HG03558 (cell line): ENCODE results near the gene PAPSS2.

ENCODE experiments used
- ATAC-seq: cut with Tn5 transposase; IDR thresholded peaks from one replicate; pipeline ENCODE4 v1.9.1; 2021; ENCODE audit warnings: moderate number of reproducible peaks; ENCODE audit not compliant: unreplicated experiment; ENCODE audit errors: extremely low read depth

Gene PAPSS2

DNA sequence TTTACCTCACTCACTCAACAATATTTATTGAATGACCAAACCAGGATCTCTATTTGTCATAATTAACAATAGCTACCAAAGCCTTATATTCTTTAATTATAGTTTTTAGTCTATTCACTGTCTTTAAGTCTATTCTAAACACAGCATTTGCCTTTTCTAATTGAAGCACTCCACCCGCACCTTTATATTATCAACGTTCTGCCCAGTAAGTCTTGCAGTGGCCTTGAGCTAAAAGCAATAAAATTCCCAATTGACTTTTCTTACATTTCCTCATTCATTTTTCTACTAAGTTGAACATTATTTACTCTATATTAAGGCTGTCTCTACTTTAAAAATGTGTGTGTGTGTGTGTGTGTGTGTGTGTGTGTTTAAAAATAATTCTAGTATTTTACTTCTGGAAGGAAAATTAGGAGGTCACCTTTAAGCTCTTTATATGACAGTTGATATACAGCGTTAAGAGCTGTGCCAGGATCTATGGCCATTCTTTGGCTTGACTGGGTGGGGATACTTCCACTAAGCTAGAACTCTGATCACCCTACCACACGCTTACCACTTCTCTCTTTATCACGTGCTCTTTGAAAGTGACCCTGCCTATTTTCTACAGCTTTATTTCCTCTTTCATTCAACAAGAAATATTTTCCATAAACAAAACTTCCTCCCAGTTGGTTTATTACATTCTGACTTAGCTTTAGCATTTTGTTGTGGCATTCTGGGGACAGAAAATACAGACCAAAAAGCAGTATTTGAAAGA lies 8.8 kb downstream of the PAPSS2 start:
- no peak for ATAC-seq

DNA sequence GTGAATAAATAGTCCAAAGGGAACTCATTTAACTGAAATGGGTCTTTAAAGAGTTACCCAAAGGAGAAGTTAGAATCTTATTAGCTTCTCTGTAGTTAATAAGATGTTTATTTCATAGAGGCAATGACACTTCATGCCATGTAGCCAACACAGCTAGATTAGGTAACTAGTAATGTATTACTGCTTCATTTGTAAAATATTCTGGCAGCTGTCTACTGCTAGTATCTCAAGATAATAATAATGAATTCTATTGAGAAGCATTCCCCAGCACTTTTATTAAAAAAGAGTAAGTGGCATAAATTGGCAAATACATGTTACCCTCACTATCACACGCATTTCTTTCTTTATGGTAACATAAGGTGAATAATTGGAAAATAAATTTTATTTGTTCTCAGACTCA lies 10.1 kb downstream of the PAPSS2 start:
- no peak for ATAC-seq

DNA sequence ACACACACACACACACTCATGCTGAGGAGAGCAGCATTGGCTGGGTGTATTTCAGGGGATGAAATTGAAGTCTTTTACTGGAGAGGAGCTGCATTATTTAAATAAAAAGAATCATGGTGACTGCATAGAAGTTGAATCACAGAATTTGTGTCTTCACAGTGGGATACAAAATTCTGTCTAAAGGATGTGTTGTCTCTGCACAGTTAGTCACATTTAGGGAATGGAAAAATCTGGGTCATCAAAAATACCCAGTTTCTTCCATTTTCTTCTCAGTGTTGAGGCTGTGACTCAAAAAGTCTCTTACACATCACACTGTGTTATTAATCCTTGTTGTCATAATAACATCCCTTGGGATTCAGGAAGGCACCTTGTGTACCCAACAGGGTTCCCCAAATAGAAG lies 10.9 kb downstream of the PAPSS2 start:
- ATAC-seq, result no peak

DNA sequence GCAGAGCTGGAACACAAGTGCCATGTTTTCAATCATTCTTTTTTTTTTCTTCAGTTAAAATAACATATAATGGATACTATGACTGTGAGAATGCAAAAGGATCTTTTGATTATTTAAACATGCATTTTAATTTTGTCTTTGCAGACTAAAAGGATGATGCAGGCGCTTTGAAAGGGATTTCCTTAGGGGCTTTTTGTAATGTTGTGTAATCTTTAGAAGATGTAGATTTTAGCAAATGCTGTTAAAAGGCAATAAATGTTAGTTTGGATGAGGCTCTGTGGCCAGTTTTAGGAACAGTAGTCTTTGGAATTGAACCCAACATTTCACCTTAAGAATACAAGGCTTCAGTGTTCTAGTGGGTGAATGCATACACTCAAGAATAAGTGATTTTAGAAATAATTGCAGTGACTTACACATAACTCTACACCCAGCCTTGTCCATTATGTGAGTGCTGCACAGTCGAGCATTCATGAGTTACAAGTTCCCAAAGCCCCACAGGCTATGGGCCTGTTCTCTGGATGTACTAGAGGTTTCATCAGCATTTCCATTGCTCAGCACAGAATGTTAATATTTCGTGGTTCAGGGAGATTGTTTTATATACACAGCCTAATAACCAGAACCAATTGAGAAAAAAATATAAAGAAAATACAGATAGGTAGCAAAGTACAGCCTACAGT lies 11.6 kb downstream of the PAPSS2 start:
- ATAC-seq, result no peak

DNA sequence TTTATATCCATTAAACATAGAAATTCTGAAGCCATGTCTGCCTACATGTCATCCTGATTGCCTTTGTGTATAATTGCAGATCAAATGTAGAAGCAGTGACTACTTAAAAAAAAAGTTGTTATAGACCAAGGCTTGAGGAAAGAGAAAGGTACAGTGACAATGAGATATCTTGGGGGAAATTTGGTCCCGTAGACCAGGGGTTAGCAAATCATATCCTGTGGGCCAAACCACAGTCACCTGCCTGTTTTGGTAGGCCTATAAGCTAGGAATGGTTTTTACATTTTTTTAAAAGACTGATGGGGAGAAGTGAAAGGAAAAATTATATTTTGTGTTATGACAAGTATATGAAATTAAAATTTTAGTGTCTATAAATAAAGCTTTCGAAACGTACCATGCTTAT lies 12.9 kb downstream of the PAPSS2 start:
- no peak for ATAC-seq

DNA sequence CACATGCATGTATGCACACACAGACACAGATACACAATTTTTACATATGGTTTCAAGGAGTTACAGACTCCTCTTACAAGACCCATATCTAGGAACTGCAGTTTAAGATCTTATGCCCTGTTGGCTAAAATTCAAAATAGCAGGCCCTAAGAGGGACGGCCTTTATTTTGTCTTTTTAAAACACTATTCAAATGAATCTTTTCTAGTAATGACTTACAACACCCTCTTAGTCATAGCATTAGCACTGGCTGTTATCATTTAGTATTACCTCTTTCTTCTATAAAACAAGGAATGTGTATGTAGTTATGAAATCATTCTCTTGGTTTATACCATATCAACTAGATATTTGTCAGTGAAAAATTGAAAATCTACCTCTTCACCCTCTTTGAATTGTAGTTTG lies 15.3 kb downstream of the PAPSS2 start:
- ATAC-seq, result no peak

DNA sequence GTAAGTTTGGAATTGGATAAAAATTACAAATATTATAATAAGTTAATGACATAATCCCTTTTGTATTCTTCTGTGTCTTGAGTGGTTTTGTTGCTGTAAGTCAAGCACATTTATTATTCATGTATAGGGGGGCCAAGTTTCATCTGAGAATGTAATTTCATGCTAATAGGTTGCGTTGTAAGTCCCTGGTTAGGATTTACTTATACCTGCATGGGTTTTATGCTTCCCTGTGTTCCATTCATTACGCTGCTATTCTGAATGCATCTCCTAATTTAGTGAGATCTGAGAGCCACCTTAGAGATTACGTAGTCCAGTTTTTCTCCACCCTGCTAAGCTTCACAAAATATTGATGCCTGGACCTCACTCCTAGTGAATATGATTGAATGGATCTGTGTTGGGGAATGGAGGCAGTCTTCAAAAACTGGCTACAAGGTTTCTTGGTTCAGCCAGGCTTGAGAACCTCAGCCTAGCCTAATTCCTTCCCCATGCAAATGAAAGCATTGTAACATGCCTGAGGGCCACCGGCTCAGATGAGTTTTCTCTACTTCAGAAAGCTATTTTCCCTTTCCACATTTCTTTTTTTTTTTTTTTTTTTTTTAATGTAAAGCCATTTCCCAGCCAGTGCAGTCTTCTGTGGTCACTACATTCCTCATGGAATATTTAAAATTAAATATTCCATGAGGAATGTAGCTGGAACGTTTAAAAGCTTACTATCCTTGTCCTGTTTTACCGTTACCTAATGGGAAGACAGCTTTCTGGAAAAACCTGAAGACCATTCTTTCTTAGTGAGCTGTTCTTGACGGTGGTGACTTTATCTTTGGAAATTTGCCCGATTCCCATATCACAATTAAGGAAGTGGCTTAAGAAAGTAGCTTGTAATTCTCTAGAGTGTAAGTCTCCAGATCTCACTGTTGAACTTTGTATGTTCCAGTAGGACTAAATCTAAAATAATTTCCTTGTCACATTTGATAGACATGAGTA lies 16.0 kb downstream of the PAPSS2 start:
- no peak for ATAC-seq

DNA sequence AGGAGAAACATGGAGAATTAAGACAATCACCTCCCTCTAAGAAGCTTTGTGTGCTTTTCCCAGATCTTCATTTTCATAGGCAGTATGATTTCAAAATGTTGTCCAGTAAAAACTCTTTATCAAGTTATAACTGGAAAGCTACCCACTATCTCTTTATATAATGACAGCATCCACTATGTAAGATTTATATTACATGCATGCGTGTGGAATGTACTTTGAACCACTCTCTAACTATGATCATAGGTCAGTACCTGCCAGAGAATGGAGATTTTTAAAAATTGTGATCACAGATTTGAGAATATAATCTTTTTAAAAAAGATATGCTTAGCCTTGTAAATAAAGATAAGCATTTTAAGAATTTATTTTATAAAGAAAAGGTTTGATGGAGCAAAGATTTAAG lies 17.9 kb downstream of the PAPSS2 start:
- ATAC-seq, result no peak

DNA sequence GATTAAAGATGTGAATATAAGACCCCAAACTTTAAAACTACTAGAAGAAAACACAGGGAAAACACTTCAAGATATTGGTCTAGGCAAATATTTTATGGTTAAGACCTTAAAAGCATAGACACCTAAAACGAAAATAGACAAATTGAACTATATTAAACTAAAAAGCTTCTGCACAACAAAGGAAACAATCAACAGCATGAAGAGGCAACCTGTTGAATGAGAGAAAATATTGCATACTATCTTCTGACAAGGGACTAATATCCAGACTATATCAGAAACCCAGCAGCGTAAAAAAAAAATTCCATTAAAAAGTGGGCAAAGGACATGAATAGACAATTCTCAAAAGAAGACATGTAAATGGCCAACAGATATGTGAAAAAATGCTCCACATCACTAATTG lies 18.6 kb downstream of the PAPSS2 start:
- no peak for ATAC-seq

DNA sequence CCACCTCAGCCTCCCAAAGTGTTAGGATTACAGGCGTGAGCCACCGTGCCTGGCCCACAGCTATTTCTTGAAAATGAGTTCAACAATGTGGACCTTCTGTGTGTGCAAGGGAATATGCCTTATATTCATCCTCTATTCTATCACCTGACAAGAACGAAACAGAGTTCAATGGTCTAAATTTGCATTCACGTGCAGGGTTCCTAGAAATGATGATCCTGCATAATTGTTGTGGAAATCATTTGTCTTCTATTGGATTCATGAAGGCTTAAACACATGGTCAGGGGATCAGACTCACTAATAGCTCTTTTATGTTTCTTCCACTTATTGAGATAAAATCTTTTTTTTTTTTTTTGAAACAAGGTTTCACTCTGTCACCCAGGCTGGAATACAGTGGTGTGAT lies 23.7 kb downstream of the PAPSS2 start:
- ATAC-seq, result no peak

DNA sequence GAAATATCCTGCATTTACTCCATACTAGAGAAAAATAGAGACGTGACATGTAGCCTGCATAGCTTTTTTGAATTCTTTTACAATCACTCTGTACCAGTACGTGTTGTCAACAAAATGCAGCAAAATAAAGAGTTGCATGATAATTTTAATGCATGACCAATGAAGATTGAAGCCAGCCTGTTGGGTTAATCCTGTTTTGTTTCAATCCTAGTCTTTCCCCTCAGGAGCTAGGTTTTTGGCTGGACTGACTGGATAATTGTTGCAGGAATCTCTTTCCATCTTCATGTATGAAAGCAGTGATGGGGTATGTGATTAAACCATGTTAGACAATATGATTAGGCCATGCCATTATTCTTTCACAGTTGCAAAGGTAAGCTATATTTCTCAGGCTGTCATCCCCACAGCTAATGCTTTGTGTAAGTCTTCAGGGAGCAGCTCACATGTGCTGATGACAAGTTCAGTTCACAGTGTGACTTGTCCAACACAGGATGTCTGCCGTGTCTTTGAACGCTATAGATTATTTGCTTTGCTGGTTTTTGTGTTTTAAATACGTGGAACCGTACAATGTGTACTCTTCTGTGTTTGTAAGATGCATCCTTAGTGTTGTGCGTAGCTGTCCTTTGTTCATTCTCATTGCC lies 24.4 kb downstream of the PAPSS2 start:
- no peak for ATAC-seq

DNA sequence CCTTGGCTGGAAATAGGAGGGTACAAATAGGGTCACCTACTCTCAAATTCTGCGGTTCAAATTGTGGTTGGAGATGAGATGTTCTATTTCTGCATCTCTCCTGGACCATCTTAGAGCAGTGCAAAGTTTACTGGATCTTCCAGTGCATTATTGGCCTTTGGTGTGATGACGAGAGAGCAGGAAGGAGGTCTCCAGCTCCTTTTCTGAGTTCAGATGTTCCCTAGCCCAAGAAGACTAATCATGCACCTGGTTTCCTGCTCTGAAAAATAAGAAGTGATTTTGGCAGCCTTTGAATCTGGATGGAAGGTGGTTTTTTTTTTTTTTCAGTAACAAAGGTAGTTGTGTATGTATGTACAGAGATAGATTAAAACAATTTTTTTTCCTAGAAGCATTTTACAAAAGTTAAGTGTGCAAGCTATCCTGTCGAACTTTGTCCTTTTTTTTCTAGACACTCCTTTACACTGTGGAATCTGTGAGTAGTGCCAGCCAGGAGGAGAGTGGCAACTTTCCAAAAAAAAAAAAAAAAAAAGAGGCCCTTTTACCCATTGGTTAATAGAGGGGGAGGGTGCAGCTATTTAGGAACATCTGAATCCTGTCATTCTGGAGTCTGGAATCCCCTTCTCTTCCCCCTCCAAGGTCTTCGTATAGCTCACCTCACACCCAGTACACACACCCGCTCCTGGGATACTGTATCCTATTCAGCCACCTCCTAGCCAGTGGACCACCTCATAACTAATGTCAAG lies 26.3 kb downstream of the PAPSS2 start:
- no peak for ATAC-seq

DNA sequence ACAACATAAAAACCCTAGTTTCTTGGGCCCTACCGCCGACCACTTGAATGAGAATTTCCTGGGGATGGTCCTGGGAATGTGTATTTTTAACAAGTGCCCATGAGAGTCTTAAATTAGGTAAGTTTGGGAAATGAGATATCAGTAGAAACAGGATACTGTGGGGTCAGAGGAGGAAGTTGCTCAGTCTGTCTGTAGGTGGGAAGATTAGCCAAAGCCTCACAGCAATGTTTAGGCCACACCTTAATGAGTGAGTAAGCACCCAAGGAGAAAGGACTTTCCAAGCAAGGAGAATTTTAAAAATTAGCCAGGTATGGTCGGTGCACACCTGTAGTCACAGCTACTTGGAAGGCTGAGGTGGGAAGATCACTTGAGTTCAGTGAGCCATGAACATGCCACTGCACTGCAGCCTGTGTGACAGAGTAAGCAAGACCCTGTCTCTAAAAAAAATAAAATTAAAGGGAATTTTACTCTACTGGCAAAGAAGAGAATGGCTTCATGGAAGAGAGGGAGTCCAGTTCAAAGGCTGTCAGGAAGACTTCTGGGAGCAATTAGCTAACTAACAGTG lies 31.9 kb downstream of the PAPSS2 start:
- ATAC-seq, result no peak

DNA sequence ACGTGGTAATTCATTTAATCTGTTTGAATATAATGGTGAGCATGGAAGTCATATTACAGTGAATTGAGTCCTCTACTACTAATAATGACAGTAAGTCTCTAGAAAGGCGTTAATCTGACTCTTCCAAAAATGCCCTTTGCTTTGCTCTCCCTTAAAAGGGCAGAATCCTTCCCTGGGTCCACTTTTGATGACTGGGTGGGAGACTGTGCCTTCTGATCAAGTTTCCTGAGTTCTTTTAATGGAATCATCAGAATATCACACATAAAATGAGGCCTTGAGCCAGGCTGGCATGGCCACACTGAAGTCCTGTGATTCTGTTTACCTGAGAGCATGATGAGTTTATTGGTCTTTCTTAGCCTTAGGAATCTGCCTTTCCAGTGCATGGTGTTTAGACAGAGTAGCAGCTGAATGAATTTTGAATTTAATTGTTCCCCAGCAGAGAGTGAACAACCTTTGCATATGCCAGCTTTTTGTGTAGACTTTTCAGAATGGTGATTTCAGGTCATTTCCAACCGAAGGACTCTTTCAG lies 33.3 kb downstream of the PAPSS2 start:
- no peak for ATAC-seq

DNA sequence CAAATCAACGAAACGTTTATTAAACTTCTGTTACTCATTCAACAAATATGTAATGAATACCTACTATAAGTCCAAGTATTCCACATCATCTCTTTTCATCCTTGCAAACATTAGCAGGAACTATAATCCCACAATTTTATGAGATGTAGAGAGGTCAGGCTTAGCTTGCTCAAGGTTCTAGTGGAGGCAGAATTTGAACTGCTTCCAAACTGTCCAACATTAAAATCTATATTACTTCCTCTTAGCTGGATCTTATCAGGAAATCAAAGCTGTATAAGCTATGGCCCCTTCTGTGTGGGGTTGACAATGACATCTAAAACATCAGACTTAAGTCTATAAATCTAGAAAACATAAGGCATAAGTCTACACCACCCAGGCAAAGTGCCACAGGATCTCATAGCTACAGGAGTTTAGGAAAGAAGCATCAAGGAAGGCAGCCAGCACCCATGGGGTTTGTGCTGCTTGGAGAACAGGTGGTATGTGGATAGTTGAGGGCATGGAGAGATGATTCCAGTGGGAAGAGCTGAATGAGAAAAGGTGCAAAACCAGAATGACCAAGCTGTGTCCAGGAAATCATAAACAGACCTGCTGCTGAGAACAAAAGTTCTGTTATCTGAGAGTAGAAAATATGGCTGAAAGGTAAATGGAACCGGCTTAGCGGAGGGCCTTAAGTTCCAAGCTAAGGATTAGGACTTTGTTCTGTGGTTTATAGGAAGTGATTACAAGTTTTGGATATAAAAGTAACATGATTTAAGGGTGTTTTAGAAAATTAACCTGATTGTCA lies 34.5 kb downstream of the PAPSS2 start:
- ATAC-seq, result no peak

DNA sequence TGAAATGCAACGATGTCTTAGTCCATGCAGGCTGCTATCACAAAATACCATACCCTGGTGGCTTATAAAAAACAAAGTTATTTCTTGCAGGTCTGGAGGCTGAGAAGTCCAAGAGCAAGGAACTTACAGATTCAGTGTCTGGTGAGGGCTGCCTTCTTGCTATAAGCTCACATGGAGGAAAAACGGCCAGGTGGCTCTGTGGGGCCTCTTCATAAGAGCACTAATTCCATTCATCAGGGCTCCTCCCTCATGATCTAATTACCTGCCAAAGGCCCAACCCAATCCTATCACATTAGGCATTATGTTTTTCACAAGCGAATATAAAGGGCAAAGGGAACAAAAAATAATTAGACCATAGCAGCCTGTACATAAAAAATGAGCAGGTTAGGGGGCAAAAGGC lies 35.4 kb downstream of the PAPSS2 start:
- no peak for ATAC-seq

DNA sequence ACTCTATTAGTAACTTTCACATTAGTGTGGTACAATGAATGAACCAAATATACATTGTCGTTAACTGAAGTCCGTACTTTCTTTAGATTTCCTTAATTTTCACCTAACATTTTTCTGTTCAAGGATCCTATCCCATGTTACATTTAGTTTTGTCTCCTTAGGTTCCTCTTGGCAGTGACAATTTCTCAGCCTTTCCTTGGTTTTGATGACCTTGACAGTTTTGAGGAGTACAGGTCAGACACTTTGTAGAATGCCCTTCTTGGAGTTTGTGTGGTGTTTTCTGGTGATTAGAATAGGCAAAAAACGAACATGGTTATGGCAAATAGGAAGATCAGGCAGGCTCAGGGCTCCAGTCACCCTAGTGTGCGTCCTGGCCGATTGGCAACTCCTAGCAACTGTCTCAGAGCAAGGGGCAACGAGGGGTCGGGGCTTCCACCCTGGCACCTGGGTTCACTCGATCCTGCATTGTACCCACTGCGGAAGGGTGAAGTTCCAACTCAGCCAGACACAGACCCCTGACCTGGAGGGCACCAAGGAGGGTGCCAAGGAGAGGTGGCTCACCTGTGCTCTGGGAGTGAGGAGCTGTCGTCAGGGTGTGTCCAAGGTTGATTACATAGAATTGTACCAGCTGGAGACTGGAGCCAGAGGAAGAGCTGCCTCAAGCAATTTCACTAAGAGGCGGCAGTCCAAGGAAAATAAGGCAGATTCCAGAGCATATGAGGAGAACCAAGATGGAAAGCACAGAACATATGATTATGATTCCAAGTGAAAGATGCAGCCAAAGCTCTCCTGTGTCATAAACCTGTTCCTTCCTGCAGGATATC lies 37.5 kb downstream of the PAPSS2 start:
- no peak for ATAC-seq
